HEK293 (cell line): ENCODE measurements around the gene MVD.

Source experiments
- CTCF ChIA-PET: fragments of 350-600 bp; formaldehyde crosslinking; extraction: SDS; loops from one replicate; lab custom pipeline; 2021; ENCODE audit warnings: antibody characterized with exemption; lab: Yijun Ruan, JAX
- POLR2A ChIA-PET: fragments of 300-600 bp; formaldehyde crosslinking; extraction: SDS; loops from one replicate; lab custom pipeline; 2020; ENCODE audit warnings: antibody characterized with exemption, inconsistent platforms; lab: Yijun Ruan, JAX
- H3K27ac ChIP-seq: fragments of 200-500 bp; sonication (Bioruptor generic); 2 replicates; pipeline ENCODE4 v1.5.1; 2014; ENCODE audit warnings: low read depth, low read length, control low read depth, inconsistent platforms; ENCODE audit errors: extremely low read depth
- H3K36me3 ChIP-seq, 2 experiments: fragments of 200-500 bp in 1 of 2; sonication (Bioruptor generic) in 1 of 2; 1 replicate in 1 of 2; 2 replicates in 1 of 2; pipeline ENCODE4 v1.5.1; 2014 to 2017; ENCODE audit warnings: inconsistent platforms in 2 of 2, low read length in 2 of 2; ENCODE audit not compliant: control insufficient read depth in 2 of 2, insufficient read depth in 1 of 2
- H3K4me1 ChIP-seq: fragments of 200-500 bp; sonication (Bioruptor generic); 2 replicates; pipeline ENCODE4 v1.5.1; 2014; ENCODE audit warnings: mild to moderate bottlenecking, low read length, inconsistent platforms; ENCODE audit not compliant: control insufficient read depth, insufficient read depth
- H3K4me3 ChIP-seq: 2 replicates; pipeline ENCODE4 v1.5.1; 2011; ENCODE audit warnings: low read depth, mild to moderate bottlenecking, control low read depth, low read length, moderate library complexity
- H3K9me3 ChIP-seq: fragments of 200-500 bp; sonication (Bioruptor generic); 2 replicates; pipeline ENCODE4 v1.5.1; 2014; ENCODE audit warnings: low read depth, low read length, inconsistent platforms; ENCODE audit not compliant: control insufficient read depth, insufficient read depth
- BCL6B ChIP-seq: fragments of 450-650 bp; formaldehyde crosslinking; IDR thresholded peaks from 2 replicates; pipeline ENCODE4 v1.5.1; 2017; ENCODE audit warnings: missing biosample characterization, missing genetic modification characterization
- EGR2 ChIP-seq: fragments of 450-650 bp; formaldehyde crosslinking; IDR thresholded peaks from 2 replicates; pipeline ENCODE4 v1.5.1; 2016; ENCODE audit warnings: low read depth, missing biosample characterization, missing genetic modification characterization
- GLIS1 ChIP-seq: fragments of 450-650 bp; formaldehyde crosslinking; IDR thresholded peaks from 2 replicates; pipeline ENCODE4 v1.5.1; 2016; ENCODE audit warnings: missing biosample characterization, missing genetic modification characterization
- HOXC10 ChIP-seq: sonication (generic); formaldehyde crosslinking; IDR thresholded peaks from 2 replicates; pipeline ENCODE4 v1.8.1; 2023; ENCODE audit warnings: mild to moderate bottlenecking, missing genetic modification reagents
- KLF1 ChIP-seq: fragments of 450-650 bp; formaldehyde crosslinking; IDR thresholded peaks from 2 replicates; pipeline ENCODE4 v1.5.1; 2016; ENCODE audit warnings: missing biosample characterization, missing genetic modification characterization
- WT1 ChIP-seq: fragments of 450-650 bp; formaldehyde crosslinking; IDR thresholded peaks from 2 replicates; pipeline ENCODE4 v1.5.1; 2016; ENCODE audit warnings: missing biosample characterization, missing genetic modification characterization
- ZBTB1 ChIP-seq: fragments of 450-650 bp; formaldehyde crosslinking; IDR thresholded peaks from 2 replicates; pipeline ENCODE4 v1.5.1; 2016; ENCODE audit warnings: missing biosample characterization, missing genetic modification characterization
- ZBTB26 ChIP-seq: fragments of 450-650 bp; formaldehyde crosslinking; optimal IDR thresholded peaks from 2 replicates; pipeline ENCODE3; 2016; ENCODE audit warnings: missing biosample characterization, mild to moderate bottlenecking, missing genetic modification characterization
- ZBTB49 ChIP-seq: fragments of 450-650 bp; formaldehyde crosslinking; IDR thresholded peaks from 2 replicates; pipeline ENCODE4 v1.5.1; 2016; ENCODE audit warnings: missing biosample characterization, missing genetic modification characterization, low read depth
- ZFHX2 ChIP-seq: fragments of 450-650 bp; formaldehyde crosslinking; conservative IDR thresholded peaks from 2 replicates; pipeline ENCODE4 v1.5.1; 2016; ENCODE audit warnings: missing biosample characterization, missing genetic modification characterization
- ZIC2 ChIP-seq: fragments of 450-650 bp; formaldehyde crosslinking; IDR thresholded peaks from 2 replicates; pipeline ENCODE4 v1.5.1; 2016; ENCODE audit warnings: missing biosample characterization, missing genetic modification characterization
- ZNF157 ChIP-seq: fragments of 450-650 bp; formaldehyde crosslinking; IDR thresholded peaks from 2 replicates; pipeline ENCODE4 v1.5.1; 2016; ENCODE audit warnings: missing biosample characterization, missing genetic modification characterization
- ZNF169 ChIP-seq: fragments of 450-650 bp; formaldehyde crosslinking; IDR thresholded peaks from 2 replicates; pipeline ENCODE4 v1.5.1; 2016; ENCODE audit warnings: missing biosample characterization, missing genetic modification characterization
- ZNF214 ChIP-seq: fragments of 450-650 bp; formaldehyde crosslinking; IDR thresholded peaks from 2 replicates; pipeline ENCODE4 v1.5.1; 2017; ENCODE audit warnings: missing biosample characterization, mild to moderate bottlenecking, missing genetic modification characterization, borderline replicate concordance
- ZNF426 ChIP-seq: fragments of 450-650 bp; formaldehyde crosslinking; IDR thresholded peaks from 2 replicates; pipeline ENCODE4 v1.5.1; 2017; ENCODE audit warnings: missing biosample characterization, missing genetic modification characterization, mild to moderate bottlenecking, inconsistent platforms, moderate library complexity
- ZNF48 ChIP-seq: fragments of 450-650 bp; formaldehyde crosslinking; IDR thresholded peaks from 2 replicates; pipeline ENCODE4 v1.5.1; 2016; ENCODE audit warnings: missing biosample characterization, missing genetic modification characterization
- ZNF514 ChIP-seq: fragments of 450-650 bp; formaldehyde crosslinking; IDR thresholded peaks from 2 replicates; pipeline ENCODE4 v1.5.1; 2016; ENCODE audit warnings: missing biosample characterization, missing genetic modification characterization
- ZNF670 ChIP-seq: fragments of 450-650 bp; formaldehyde crosslinking; IDR thresholded peaks from 2 replicates; pipeline ENCODE4 v1.5.1; 2016; ENCODE audit warnings: missing biosample characterization, missing genetic modification characterization, low read depth

Gene MVD

GRCh38 chr16:88701581-88702370, 38.9 kb upstream of the MVD start:
- POLR2A ChIA-PET: no interaction called here
- Histone ChIP-seq H3K4me3 (no peak overlapping the region), H3K9me3 (no peaks in the 10 kb centered on the region), H3K4me1 (no peaks in the 10 kb centered on the region), H3K27ac (no peak overlapping the region), H3K36me3 (peaks cover 0 to 45% of the 10 kb centered on the region in 2 experiments; a peak in 2 of 3 replicates)
- no peak for TF ChIP-seq KLF1 (tag by site-specific recombination)
- TF ChIP-seq WT1 (tag by site-specific recombination): no peak
- TF ChIP-seq ZBTB26 (tag by site-specific recombination): no peak
- no peak for TF ChIP-seq ZNF214 (tag by site-specific recombination)
- no peak for TF ChIP-seq ZBTB1 (tag by site-specific recombination)
- no peak for TF ChIP-seq ZNF426 (tag by site-specific recombination)
- no peak for TF ChIP-seq ZNF670 (tag by site-specific recombination)
- no peak for TF ChIP-seq ZIC2
- no peak for TF ChIP-seq HOXC10 (CRISPR knock-in tag)
- CTCF ChIA-PET: interaction anchor here (0.5 to 1.3 kb wide), 3 partner anchors 17 to 49 kb away, joined by 3 to 5 read pairs (median 4); no protein-coding TSS in a partner anchor

GRCh38 chr16:88700636-88701482, 38.0 kb upstream of the MVD start:
- TF ChIP-seq ZNF157 (no peak), ZFHX2 (tag by site-specific recombination) (0 out of 2 replicates have a peak, but pooled peaks have one; percentile 7), EGR2 (0 out of 2 replicates have a peak, but pooled peaks have one; percentile 21)
- Histone ChIP-seq H3K4me1 (no peaks in the 10 kb centered on the region), H3K9me3 (no peaks in the 10 kb centered on the region), H3K36me3 (peaks cover 0 to 48% of the 10 kb centered on the region in 2 experiments; a peak in 2 of 3 replicates), H3K4me3 (no peak overlapping the region), H3K27ac (no peak overlapping the region)
- ChIA-PET POLR2A (interaction anchor here (1.0 to 1.2 kb wide), 2 partner anchors 28 to 38 kb away, joined by 3 read pairs; partner anchors contain the start of gene MVD), CTCF (interaction anchor here (0.5 to 1.3 kb wide), 4 partner anchors 16 to 50 kb away, joined by 3 to 5 read pairs (median 4); no protein-coding TSS in a partner anchor)

- Histone ChIP-seq H3K4me1 (no peaks in the 10 kb centered on the region), H3K4me3 (no peak overlapping the region), H3K36me3 (peaks cover 0 to 49% of the 10 kb centered on the region in 2 experiments; a peak in 2 of 3 replicates), H3K27ac (no peak overlapping the region), H3K9me3 (no peaks in the 10 kb centered on the region)
- TF ChIP-seq ZBTB49 (tag by site-specific recombination) (no peak), ZNF514 (no peak), ZNF169 (tag by site-specific recombination) (no peak), BCL6B (no peak), ZNF48 (no peak), GLIS1 (no peak)
- ChIA-PET POLR2A (interaction anchor here (1.0 to 1.2 kb wide), 2 partner anchors 27 to 38 kb away, joined by 3 read pairs; partner anchors contain the start of gene MVD), CTCF (interaction anchor here (0.6 to 0.9 kb wide), 2 partner anchors 13 to 17 kb away, joined by 3 read pairs; partner anchors contain the start of gene SNAI3)
Measured at GRCh38 chr16:88700322-88700635, 37.4 kb upstream of the MVD start.
